Brain microvascular endothelial cell (primary cell): ENCODE data around the gene DDX24.

Experiments
- DNase-seq: peaks from one replicate; pipeline ENCODE4 v3.0.0-alpha.2; 2020
- H3K27ac ChIP-seq: fragments of 250-450 bp; sonication (Bioruptor Pico); 2 replicates; pipeline ENCODE4 v1.5.1; 2020; ENCODE audit warnings: mild to moderate bottlenecking, moderate library complexity
- H3K27me3 ChIP-seq: fragments of 250-450 bp; sonication (Bioruptor Pico); replicated peaks from 2 replicates; pipeline ENCODE4 v1.5.1; 2020; ENCODE audit warnings: mild to moderate bottlenecking
- H3K36me3 ChIP-seq: fragments of 250-450 bp; sonication (Bioruptor Pico); replicated peaks from 2 replicates; pipeline ENCODE4 v1.5.1; 2020; ENCODE audit warnings: mild to moderate bottlenecking
- H3K4me3 ChIP-seq: 2 replicates; pipeline ENCODE4 v1.5.1; 2011; ENCODE audit warnings: low read depth, mild to moderate bottlenecking, control low read depth, low read length, moderate library complexity
- CTCF ChIP-seq: IDR thresholded peaks from 2 replicates; pipeline ENCODE4 v1.5.1; 2011; ENCODE audit warnings: low read depth, mild to moderate bottlenecking, moderate library complexity, low read length, control low read depth, inconsistent platforms; ENCODE audit errors: missing control alignments
- in situ Hi-C: cut with HindIII; loops from 2 replicates; pipeline ENCODE4 v1.10.0; 2017; ENCODE audit warnings: low sequenced_read_pairs, low pct_ligation_motif_present

The DDX24 gene

GRCh38 chr14:94008234-94008633, 72.8 kb downstream of the DDX24 start:
- in situ Hi-C loops, result no loop called here
- TF ChIP-seq CTCF, result no peak
- no peak overlapping the region for H3K4me3 ChIP-seq
- peaks cover 3% of the 10 kb centered on the region for H3K27me3 ChIP-seq
- no peak for DNase-seq
- no peak overlapping the region for H3K27ac ChIP-seq
- no peaks in the 10 kb centered on the region for H3K36me3 ChIP-seq

GRCh38 chr14:94005324-94006073, 75.5 kb downstream of the DDX24 start:
- Histone ChIP-seq H3K27me3 (peaks cover 7% of the 10 kb centered on the region), H3K27ac (no peak overlapping the region), H3K4me3 (no peak overlapping the region), H3K36me3 (no peaks in the 10 kb centered on the region)
- TF ChIP-seq CTCF, result peak; percentile 68
- in situ Hi-C loops, result no loop called here
- DNase-seq, result no peak

DNA sequence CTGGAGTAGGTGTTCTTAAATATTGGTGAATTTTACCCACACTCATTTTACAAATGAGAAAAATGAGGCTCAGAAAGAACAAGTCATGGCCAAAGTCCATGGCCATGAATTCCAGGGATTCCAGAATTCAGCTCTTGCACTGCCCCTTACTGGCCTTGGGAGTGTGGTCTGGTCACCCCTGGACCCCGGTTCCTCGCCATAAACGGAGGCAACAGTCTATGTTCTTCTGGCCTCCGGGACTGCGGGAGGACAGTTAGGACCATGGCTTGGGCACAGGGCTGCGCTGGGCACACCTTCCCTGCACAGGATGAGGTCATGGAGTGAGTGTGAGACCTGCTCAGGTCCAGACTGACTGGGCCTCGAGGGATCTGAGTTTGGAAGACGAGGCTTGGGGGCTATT, 77.0 kb downstream of the DDX24 start:
- Histone ChIP-seq H3K4me3 (no peak overlapping the region), H3K27ac (no peak overlapping the region), H3K36me3 (no peaks in the 10 kb centered on the region), H3K27me3 (peaks cover 5% of the 10 kb centered on the region)
- in situ Hi-C loops, result no loop called here
- DNase-seq, result no peak
- TF ChIP-seq CTCF, result no peak

GRCh38 chr14:94003397-94003796, 77.6 kb downstream of the DDX24 start:
- no peak overlapping the region for H3K27ac ChIP-seq
- no peak overlapping the region for H3K4me3 ChIP-seq
- no peak for TF ChIP-seq CTCF
- H3K27me3 ChIP-seq, result peaks cover 5% of the 10 kb centered on the region
- DNase-seq, result no peak
- H3K36me3 ChIP-seq, result no peaks in the 10 kb centered on the region
- in situ Hi-C loops, result no loop called here

GRCh38 chr14:94001501-94002396, 79.3 kb downstream of the DDX24 start:
- no peak overlapping the region for H3K27ac ChIP-seq
- no peak overlapping the region for H3K4me3 ChIP-seq
- H3K36me3 ChIP-seq, result no peaks in the 10 kb centered on the region
- in situ Hi-C loops, result no loop called here
- peaks cover 6% of the 10 kb centered on the region for H3K27me3 ChIP-seq
- TF ChIP-seq CTCF, result peak; percentile 97
- DNase-seq, result peak; percentile 50
